HG03196 (cell line): ENCODE data around the gene CEP76.
A peak's percentile ranks its signal among the peaks of the same experiment; 100 is the strongest.

Experiments used
- ATAC-seq: cut with Tn5 transposase; IDR thresholded peaks from one replicate; pipeline ENCODE4 v1.9.1; 2021; ENCODE audit not compliant: unreplicated experiment

Gene CEP76

DNA sequence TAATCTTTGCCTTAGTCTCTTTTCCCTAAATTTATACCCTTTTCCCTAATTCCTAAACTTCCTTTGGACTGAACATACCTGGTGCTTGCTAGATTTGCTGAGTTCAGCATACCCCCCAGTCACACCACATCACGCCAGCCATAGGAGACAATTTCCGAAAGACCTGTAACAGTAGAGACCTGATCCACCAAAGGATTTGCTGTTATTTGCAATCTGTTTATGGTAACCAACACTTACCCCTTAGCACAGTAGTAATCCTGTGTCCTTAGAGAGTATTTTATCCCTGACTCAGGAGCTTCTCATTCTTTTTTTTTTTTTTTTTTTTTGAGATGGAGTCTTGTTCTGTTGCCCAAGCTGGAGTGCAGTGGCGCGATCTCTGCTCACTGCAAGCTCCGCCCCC, 8.9 kb upstream of the CEP76 start:
- no peak for ATAC-seq

GRCh38 chr18:12703664-12704063, 1.1 kb upstream of the CEP76 start:
- ATAC-seq: no peak

GRCh38 chr18:12703096-12703567, 609 bp upstream of the CEP76 start:
- no peak for ATAC-seq

- ATAC-seq: no peak
These were observed 1.4 kb downstream of the CEP76 start for GRCh38 chr18:12701161-12701560.

GRCh38 chr18:12699747-12700146, 2.8 kb downstream of the CEP76 start:
- ATAC-seq: no peak

- no peak for ATAC-seq
These were observed 8.5 kb downstream of the CEP76 start for GRCh38 chr18:12694032-12694431.

- ATAC-seq: no peak
These were observed 10.3 kb downstream of the CEP76 start for GRCh38 chr18:12692206-12692605.

DNA sequence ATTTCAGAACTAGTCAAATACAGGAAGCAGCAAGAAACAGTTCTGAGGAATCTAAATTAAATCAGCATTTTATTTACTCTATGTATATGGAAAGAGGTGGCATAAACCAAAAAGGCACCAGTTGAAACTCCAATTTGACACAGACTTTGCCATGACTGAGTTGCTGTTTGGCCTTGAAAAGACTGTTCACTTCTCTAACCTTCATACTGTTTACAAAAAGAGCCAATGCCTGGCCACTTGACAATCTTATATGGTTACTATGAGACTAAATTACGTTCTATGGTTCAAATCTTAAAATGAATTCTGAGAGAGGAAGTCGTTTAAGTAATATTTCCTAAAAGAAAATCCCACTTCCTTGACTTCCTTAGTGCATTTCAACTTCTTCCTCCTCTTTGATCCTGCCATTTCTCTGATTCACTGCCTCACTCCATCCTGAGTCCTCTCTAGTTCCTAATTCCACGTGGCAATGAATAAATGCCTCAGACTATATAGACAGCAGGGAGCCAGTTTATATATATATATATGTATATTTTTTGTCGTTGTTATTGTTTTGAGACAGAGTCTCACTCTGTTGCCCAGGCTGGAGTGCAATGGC, 13.2 kb downstream of the CEP76 start:
- ATAC-seq: no peak

DNA sequence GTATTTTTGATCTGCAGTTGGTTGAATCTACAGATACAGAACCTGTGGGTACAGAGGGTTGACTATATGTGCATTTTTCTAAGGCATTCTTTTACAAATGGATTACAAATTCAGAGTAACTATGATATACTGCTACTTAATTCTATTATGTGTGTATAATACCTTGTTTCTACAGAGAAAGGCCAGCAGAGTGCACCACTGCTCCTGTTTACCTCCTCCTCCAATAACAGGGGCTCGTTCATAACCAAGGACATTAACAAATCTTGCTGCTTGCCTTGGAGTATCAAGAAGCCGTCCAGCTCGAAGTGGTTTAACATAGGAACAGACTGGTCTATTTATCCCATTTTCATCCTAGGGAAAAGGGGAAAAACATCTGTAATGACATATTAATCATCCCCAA, 16.4 kb downstream of the CEP76 start:
- ATAC-seq: no peak

DNA sequence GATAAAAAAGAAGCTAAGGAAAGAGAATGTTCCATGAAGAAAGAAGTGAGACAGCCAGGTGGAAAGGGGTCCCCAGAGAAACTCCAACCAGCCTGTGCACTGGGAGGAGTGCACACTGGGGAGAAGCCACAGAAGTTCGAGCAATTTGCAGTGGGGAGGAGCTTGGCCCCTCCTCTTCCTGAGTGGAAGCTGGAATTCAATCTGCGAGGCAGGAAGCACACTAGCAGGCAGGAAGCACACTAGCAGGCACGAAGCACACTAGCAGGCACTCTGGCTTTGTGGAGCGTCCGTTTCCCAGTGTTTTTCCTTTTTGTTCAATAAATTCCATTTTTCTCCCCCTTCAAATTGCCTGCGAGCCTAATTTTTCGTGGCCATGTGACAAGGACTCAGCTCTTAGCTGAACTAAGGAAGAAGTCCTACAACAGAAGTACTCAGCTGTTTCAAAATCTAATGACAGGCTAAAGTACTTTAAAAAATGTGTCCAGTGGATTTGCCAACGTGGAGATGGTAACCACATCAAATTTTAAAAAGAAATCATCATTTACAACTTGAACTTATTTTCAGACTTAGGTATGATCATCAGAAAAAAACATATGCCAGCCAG, 23.2 kb downstream of the CEP76 start:
- ATAC-seq: no peak

DNA sequence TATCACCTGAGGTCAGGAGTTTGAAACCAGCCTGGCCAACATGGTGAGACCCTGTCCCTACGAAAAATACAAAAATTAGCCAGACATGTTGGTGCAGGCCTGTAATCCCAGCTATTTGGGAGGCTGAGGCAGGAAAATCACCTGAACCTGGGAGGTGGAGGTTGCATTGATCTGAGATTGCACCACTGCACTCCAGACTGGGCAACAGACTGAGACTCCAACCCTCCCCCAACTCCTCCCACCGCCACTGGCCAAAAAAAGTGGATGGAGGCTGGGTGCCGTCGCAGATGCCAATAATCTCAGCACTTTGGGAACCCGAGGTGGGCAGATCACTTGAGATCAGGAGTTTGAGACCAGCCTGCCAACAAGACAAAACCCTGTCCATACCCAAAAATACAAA, 34.5 kb downstream of the CEP76 start:
- no peak for ATAC-seq

DNA sequence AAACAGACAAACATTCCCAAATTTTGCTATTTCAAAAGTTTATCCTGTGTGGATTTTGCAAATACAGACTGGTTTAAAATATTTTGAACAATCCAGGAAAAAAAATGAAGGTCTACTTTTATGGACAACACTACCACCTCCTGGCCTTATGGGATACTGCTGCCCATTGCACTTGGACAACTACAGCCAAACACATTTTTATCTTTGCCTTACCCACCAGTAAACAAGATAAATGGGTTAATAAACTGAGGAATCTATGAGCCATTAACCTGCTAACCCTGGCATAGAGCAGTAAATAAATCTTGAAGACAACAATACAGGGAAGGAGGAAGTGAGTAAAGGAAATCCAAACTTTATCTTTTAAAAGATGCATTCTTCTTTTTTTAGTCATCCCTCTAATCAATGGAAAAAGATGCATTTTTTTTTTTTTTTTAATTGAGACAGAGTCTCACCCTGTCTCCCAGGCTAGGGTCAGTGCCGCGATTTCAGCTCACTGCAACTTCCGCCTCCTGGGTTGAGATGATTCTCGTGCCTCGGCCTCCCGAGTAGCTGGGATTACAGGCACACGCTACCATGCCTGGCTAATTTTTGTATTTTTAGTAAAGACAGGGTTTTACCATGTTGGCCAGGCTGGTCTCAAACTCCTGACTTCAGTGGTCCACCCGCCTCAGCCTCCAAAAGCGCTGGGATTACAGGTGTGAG, 42.5 kb downstream of the CEP76 start:
- ATAC-seq: no peak

DNA sequence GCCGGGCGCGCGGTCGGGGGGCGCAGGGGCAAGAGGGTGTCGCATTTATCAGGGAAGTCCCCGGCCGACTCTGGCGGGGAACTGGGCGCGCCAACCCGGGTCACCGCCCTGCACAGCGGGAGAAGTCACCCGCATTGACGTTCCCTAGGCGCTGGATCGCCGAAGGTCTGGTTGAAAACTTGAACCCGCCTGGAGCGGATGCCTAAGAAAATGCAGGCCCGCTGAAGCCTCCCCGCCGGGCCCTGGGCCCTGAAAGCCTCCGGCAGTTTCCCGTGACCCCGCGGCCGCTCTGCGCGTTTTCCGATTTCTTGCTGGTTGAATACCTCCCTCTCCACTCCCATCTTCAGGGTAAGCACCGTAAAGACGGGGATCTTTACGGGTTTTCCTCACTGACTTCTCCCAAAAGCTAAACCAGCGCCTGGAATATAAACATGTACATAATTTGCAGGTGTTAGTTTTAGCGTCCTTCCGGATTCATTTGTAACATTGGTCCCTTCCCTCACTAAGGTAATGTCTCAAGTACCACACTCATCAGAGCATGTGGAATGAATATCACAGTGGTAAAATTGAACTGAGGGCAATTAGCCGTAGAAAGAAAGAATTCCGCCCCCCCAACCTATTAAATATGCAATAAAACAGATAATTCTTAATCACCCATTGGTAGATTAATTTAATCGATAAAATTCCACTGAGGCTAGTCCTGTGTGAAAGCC, 43.9 kb downstream of the CEP76 start:
- ATAC-seq: no peak

DNA sequence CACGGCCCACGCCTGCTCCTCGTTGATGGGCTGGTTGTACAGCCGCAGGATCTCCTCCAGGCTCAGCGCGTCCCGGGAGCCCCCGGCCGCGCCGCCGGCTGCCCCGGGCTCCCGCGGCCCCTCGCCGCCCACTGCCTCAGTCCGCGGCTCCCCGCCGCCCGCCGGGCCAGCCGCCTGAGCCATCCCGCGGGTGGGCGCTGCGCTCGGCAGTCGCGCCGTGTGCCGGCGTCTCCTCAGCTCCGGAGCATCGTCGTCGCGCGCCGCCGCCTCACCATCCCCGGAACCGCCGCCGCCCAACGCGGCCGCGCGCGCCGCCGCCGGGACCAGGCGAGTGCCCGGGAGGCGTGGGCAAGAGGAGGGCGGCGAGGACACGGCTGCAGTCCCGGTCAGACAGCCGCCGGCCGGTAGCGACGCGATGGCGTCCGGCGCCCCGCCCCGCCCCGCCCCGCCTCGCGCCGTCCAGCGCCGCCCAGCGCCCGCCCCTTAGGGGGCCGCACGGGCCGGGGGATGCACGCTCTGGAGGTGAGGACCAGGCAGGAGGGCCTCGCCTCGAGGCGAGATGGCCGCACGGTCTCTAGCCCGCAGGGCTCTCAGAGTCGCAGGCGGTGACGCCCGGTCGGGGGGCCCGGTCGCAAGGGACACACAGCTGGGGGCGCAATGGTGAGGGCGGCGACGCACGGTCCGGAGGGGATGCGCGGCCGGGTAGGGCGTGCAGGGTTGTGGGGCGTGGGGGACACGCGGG, 44.7 kb downstream of the CEP76 start, which contains the start of gene SPIRE1:
Gene SPIRE1 (minus strand): TSS at position 424 of the 742 bp plus-strand sequence. CDS start 241 bp downstream, at position 183.
- ATAC-seq: peak; percentile 64

- peak; percentile 33 for ATAC-seq
These were observed 45.4 kb downstream of the CEP76 start for GRCh38 chr18:12656938-12657683.

- no peak for ATAC-seq
These were observed 46.0 kb downstream of the CEP76 start for GRCh38 chr18:12656605-12656937.

DNA sequence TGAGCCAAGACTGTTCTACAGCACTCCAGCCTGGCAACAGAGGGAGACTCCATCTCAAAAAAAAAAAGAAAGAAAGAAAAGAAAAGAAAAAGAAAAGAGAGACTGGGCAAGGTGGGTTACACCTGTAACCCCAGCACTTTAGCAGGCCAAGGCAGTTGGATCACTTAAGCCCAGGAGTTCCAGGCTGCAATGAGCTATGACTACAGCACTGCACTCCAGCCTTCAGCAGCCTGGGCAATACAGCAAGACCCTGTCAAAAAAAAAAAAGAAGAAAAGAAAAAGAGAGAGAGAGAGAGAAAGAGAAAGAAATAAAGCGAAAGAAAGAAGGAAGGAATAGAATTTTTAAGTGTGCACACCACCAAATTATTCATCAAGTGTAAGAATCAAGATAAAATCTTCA, 47.6 kb downstream of the CEP76 start:
- no peak for ATAC-seq

GRCh38 chr18:12652861-12653401, 49.6 kb downstream of the CEP76 start:
- no peak for ATAC-seq

- ATAC-seq: no peak
These were observed 50.9 kb downstream of the CEP76 start for GRCh38 chr18:12651651-12652050.

- ATAC-seq: no peak
These were observed 54.8 kb downstream of the CEP76 start for GRCh38 chr18:12647773-12648172.
